HG03175 (cell line): ENCODE measurements around the gene PPP1R17.

Experiments used
- ATAC-seq: cut with Tn5 transposase; IDR thresholded peaks from one replicate; pipeline ENCODE4 v1.9.1; 2021; ENCODE audit warnings: mild to moderate bottlenecking, moderate library complexity; ENCODE audit not compliant: unreplicated experiment

The PPP1R17 gene

DNA sequence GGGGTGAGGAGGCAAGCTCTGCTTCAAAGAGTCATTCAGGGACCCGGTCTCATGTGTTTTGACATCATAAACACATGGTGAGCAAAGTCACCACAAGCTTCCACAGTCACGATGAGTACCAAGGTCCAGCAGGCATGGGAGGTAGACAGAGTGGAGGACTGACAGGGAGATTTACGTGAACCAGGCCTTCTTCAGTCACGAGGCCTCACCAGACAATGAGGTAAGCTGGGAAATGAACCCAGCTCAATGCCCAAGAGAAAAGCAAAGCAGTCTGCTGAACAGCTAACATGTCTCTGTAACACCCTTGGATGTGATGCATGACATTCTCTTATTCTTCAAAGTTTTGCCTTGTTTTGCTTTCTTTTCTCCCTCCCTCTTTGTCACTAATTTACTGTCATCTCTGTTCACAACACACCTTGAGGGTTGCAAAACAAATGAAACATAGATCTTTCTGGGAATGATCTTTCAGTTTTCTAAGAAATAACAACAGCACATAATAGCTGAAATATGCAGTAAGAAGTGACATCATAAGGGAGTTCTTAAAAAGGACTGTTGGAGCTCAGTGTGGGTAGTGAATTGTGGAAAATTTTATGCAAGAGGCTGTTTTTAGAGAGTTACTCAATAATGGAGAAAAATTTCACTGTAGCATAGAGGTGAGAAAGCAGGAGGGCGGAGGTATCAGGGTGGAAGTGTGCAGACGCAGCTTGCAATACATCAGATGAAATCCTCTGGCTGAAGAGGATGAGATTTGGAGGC is 9.0 kb downstream of the PPP1R17 start:
- ATAC-seq: peak; percentile 45

GRCh38 chr7:31699050-31699449 is 12.0 kb downstream of the PPP1R17 start:
- ATAC-seq: no peak

DNA sequence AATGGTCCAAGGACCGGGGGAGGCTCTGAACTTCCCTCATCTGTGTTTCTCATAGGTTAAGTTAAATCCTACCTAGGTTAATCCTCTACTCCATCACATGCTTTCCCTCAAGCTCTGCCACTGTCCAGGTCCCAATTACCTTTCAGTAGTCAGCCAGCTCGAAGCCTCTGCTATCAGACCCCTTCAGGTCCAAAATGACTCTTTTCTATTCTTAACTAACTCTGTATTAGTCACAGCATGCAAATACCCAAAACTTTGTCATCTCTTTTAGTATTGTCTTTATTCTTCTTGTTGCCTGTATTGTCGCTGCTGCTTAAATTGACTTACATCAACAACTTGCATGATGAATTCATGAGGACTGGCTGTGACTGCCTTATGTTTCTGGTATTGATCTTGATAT is 15.3 kb downstream of the PPP1R17 start:
- no peak for ATAC-seq

DNA sequence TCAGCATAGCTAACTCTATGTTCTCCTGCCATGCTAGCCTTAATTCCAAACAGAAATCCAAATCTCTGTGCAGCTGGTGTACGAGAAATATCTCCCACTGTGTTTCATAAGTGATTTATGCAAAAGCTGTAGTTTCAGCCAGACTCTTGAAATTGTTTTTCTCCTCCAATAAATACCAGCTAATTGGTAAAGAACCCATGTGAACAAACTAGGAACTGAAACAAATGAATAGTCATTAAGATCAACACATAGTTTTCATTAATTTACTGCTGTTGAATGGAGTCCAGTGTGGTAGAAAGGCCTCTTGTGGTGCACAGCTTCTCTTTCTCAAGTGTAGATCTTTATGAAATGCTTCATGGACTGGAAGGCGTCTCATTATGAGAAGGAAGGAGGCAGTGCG is 18.4 kb downstream of the PPP1R17 start:
- peak; percentile 75 for ATAC-seq

GRCh38 chr7:31707089-31707488 is 20.1 kb downstream of the PPP1R17 start:
- ATAC-seq: no peak

DNA sequence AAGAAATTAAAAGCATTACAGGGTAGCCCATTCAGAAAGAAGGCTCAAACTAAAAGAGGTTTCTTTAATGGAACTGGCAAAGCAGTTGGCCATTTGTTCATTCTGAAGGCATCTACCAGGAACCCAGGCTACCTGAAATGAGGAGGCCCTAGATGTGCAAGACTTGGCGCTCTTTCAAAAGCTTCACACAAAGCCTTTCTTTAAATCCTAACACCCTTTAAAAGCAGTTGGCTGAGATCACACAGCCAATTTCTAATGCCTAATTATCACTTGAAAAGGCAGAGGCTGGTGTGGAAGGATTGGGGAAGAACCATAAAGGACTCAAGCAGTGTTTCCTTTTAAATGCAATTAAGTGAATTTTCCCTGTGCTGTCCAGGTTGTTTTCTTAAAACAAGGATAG is 23.2 kb downstream of the PPP1R17 start:
- ATAC-seq: no peak

DNA sequence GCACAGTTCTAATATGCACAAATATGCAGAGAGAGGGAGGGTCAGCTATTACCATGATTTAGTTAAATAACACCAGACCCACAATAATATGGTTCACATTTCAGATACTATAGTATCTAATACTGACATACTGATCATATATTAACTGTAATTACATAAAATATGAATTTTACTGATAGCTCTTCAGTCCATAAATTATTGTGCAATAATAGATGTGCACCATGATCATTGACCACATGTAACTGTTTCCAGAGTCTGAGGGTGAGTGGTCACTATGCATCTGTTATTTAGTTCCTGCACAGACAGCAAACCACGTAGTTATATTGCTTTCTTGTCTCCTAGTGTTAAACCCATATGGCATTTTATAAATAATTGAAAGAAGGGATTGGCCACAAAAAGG is 29.3 kb downstream of the PPP1R17 start:
- ATAC-seq: no peak

GRCh38 chr7:31720366-31720765 is 33.4 kb downstream of the PPP1R17 start:
- no peak for ATAC-seq

- ATAC-seq: no peak
Measured at GRCh38 chr7:31724696-31725095, 37.7 kb downstream of the PPP1R17 start.

DNA sequence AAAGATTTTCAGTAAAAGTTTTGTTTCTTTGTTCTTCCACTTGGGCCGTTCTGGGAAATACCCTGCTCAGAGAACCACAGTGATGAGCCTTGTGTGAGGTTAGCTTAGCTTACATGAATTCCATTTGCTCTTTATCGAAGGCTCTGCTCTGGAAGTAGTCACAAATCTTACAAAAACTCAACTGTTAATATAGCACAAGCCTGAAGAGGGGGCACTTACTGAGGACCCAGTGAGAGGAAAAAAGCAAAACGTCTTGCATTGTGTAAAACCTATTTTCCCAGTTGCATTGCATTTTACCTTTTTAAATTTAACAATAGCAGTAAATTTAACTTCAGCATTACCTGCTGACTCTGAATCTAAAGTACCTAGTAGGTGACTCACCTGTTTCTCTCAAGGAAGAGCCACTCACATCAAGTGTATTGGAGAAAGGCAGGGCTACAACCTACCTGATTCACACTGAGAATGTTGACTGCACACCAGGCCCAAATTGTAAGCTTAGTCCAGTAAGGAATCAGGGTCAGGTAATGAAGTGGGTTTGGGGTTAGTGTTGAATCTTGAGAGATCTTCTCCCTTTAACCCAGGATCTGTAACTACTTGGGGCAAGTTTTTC is 42.3 kb downstream of the PPP1R17 start:
- ATAC-seq: no peak

DNA sequence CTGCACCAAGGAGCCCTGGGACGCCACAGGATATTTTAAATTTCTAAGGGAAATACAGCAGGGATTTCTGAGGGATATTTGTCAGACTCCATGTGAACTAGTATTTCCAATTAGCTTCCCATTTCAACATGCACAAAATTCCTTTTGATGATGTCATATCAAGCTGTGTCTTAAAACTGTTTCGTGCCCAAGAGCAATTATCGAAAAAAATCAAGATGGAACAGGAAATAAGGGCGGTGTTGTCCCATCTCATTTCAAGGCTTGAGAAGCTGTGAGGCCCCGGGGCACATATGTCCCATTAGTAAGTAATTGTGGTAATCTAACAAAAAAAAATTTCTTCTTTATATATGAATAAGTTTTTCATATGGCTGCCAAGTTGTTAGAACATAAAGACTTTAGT is 47.4 kb downstream of the PPP1R17 start:
- ATAC-seq: no peak

DNA sequence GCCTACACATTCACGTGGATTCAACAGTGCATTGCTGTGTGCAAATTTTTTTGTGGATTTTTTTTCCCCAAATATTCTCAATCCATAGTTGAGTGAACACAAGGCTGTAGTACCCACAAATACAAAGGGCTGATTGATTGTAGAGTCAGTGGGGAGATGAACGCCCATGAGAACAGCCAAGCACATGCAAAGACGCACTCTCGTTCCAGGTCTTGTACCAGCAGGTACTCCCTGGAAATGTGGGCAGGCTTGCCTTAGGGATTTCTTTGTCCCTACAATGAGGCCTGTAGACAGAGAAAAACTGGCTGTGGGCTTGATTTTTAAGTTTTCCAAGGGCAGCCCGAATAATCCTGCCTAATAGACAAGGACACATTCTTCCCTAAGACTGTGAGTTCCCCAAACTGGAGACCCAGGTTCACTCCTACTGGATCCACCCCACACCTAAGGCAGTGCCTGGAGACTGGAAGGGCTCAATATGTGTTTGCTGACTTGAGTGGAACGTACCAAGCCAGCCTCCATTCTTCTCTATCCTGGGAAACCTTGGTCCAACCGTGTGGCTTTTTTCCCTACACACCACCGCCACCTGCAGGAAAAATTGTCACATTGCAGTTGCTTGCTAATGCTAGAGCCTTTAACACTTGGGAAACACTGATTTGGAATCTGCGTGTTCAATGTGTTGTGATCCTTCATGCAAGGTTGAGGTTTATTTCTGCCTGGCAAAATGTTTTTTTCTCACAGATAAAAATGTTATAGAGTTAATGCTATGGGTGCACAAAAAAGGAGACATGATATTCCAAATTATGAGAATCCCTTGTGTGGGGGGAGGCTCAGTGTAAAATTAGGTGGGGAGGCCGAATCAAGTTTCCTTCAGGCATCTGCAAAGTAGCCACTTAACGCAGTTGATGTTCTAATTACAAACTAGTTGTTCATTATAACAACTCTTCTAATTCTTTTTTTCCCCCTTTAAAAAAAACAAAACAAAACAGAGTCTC is 49.3 kb downstream of the PPP1R17 start:
- ATAC-seq: peak; percentile 68

- ATAC-seq: no peak
Measured at GRCh38 chr7:31741852-31742251, 54.8 kb downstream of the PPP1R17 start.

DNA sequence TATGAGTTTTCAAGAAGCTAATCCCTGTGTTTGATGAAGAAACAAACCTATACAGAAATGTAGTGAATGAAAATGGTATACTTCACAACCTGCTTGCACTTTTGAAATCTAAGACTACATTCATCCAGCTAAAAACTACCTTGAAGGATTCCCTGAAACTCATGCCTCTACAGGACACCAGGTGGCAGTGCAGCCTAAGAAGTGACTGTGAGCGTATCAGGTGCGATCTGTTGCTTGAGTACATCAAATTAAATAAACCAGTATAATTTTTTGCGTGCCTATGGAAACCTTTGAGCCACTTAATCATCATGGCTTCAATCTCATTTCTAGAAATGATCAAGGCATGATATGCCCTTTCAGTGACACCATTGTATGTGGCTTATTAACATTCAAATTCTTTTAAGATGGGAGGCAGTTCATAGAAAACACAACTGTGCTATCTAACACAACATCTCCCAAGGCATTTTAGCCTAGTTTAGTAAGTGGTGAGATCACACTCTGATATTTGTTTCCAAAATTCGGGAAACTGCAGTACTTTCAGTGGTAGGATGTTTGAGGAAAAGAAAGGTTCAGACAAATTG is 57.4 kb downstream of the PPP1R17 start:
- peak; percentile 91 for ATAC-seq

GRCh38 chr7:31747553-31747952 is 60.5 kb downstream of the PPP1R17 start:
- ATAC-seq: no peak

DNA sequence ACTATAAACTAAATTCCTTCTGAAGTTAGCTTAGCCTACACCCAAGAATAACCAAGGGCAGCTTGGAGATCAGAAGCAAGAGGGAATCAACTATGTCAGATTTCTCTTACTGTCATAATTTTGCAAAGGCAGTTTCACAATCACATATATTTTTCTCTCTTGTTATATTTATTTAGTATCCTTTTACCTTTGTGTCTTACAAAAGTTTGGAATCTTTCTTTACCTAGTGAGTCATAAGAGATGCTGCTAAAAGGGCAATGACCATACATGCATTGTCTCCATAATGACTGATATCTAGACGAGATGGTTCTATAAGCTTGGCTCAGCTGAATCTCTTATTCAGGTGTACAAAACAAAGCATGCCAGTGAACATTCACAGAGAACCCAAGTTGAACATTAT is 61.1 kb downstream of the PPP1R17 start:
- ATAC-seq: no peak

DNA sequence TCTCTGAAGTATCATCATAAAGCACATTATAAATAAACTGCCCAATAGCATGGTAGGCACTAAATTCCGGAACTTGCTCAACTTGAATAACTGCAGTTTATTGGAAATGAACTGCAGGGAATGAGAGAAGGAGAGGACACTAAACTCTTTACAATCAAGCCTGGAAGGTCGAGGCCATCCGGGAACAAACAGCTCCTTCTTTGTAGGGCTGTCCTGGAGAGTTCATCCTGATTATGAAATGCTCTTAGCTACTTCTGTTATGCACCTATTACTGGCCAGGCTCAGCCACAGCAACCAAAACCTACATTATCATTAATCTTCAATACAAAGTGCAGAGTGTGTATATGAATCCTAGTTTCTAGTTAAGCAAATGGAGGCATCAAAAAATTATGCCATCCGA is 64.7 kb downstream of the PPP1R17 start:
- no peak for ATAC-seq
